SK-N-SH (cell line): ENCODE measurements around the gene COPS3. TPM values are rescaled to one million over a fixed set of nuclear protein-coding genes. Genes with fewer than 3 reads are reported as not detected.

ENCODE experiments used
- CTCF ChIA-PET: fragments of 300-600, 350-600 bp; formaldehyde crosslinking; extraction: SDS; loops from one replicate; lab custom pipeline; 2021; lab: Yijun Ruan, JAX
- POLR2A ChIA-PET: fragments of 350-600 bp; sonication (Branson Sonifier 250); formaldehyde crosslinking; extraction: SDS; loops from one replicate; lab custom pipeline; 2020; ENCODE audit warnings: antibody characterized with exemption, inconsistent platforms; lab: Yijun Ruan, JAX
- DNase-seq: peaks from one replicate; pipeline ENCODE4 v3.0.0; 2012
- H2AFZ ChIP-seq: fragments of 200-600 bp; sonication (generic); 2 replicates; pipeline ENCODE4 v1.8.1; 2016; ENCODE audit warnings: antibody characterized with exemption, mild to moderate bottlenecking, low read depth
- H3F3A ChIP-seq: fragments of 200-600 bp; sonication (generic); replicated peaks from 2 replicates; pipeline ENCODE3; 2016; ENCODE audit warnings: antibody characterized with exemption, mild to moderate bottlenecking; ENCODE audit not compliant: insufficient read depth
- H3K27ac ChIP-seq, 2 experiments: fragments of 200-500 bp in 1 of 2; fragments of 200-600 bp in 1 of 2; sonication (Bioruptor generic) in 1 of 2; sonication (generic), shearing (Covaris generic) in 1 of 2; 2 replicates each; pipeline versions ENCODE4 v1.5.1 to v1.6.1; 2014 to 2016; ENCODE audit warnings: low read depth in 2 of 2, inconsistent platforms in 1 of 2, low read length in 1 of 2, mild to moderate bottlenecking in 1 of 2, mixed read lengths in 1 of 2
- H3K27me3 ChIP-seq: fragments of 200-600 bp; sonication (generic), shearing (Covaris generic); 2 replicates; pipeline ENCODE4 v1.6.1; 2016; ENCODE audit warnings: mixed run types; ENCODE audit not compliant: insufficient read depth
- H3K36me3 ChIP-seq, 2 experiments: fragments of 200-500 bp in 1 of 2; fragments of 200-600 bp in 1 of 2; sonication (Bioruptor generic) in 1 of 2; sonication (generic) in 1 of 2; replicated peaks in 1 of 2; 2 replicates each; pipeline versions ENCODE3 to v1.5.1; 2014 to 2016; ENCODE audit warnings: low read length in 1 of 2, mild to moderate bottlenecking in 1 of 2; ENCODE audit not compliant: insufficient read depth in 2 of 2, control insufficient read depth in 1 of 2
- H3K4me1 ChIP-seq, 2 experiments: fragments of 200-500 bp in 1 of 2; fragments of 200-600 bp in 1 of 2; sonication (Bioruptor generic) in 1 of 2; sonication (generic), shearing (Covaris generic) in 1 of 2; 2 replicates each; pipeline versions ENCODE4 v1.5.1 to v1.6.1; 2014 to 2016; ENCODE audit warnings: low read depth in 1 of 2, low read length in 1 of 2, mixed run types in 1 of 2; ENCODE audit not compliant: insufficient read depth in 2 of 2, control insufficient read depth in 1 of 2
- H3K4me2 ChIP-seq: fragments of 200-600 bp; sonication (generic), shearing (Covaris generic); 2 replicates; pipeline ENCODE4 v1.6.1; 2017; ENCODE audit warnings: mixed run types
- H3K4me3 ChIP-seq, 2 experiments: fragments of 200-500 bp in 1 of 2; fragments of 200-600 bp in 1 of 2; sonication (Bioruptor generic) in 1 of 2; sonication (generic), shearing (Covaris generic) in 1 of 2; 2 replicates each; pipeline versions ENCODE4 v1.5.1 to v1.8.1; 2014 to 2016; ENCODE audit warnings: low read depth in 2 of 2, inconsistent platforms in 1 of 2, low read length in 1 of 2, mild to moderate bottlenecking in 1 of 2, mixed read lengths in 1 of 2, moderate library complexity in 1 of 2
- H3K79me2 ChIP-seq: fragments of 200-600 bp; sonication (generic); 2 replicates; pipeline ENCODE4 v1.8.1; 2017; ENCODE audit warnings: mild to moderate bottlenecking; ENCODE audit not compliant: insufficient read depth
- H3K9ac ChIP-seq: fragments of 200-600 bp; sonication (generic); 2 replicates; pipeline ENCODE4 v1.6.1; 2017; ENCODE audit warnings: mixed run types
- H3K9me2 ChIP-seq: fragments of 200-600 bp; sonication (generic); 2 replicates; pipeline ENCODE4 v1.6.1; 2017; ENCODE audit warnings: mixed run types
- H3K9me3 ChIP-seq: fragments of 200-600 bp; sonication (generic); 2 replicates; pipeline ENCODE4 v1.6.1; 2017; ENCODE audit warnings: mixed run types, mild to moderate bottlenecking, moderate library complexity
- H4K20me1 ChIP-seq: fragments of 200-600 bp; sonication (generic); 2 replicates; pipeline ENCODE4 v1.6.1; 2017; ENCODE audit warnings: mild to moderate bottlenecking, mixed run types; ENCODE audit not compliant: insufficient read depth
- EZH2phosphoT487 ChIP-seq: fragments of 200-600 bp; sonication (generic); IDR thresholded peaks from 2 replicates; pipeline ENCODE4 v1.6.1; 2017; ENCODE audit warnings: low read depth, mixed run types, mild to moderate bottlenecking, antibody characterized with exemption, moderate library complexity, borderline replicate concordance
- FOSL2 ChIP-seq: IDR thresholded peaks from 2 replicates; pipeline ENCODE4 v1.4.0; 2012; ENCODE audit warnings: low read depth, mild to moderate bottlenecking, moderate library complexity, borderline replicate concordance
- MXI1 ChIP-seq: IDR thresholded peaks from 2 replicates; pipeline ENCODE4 v1.6.1; 2012; ENCODE audit warnings: mild to moderate bottlenecking, low read depth, low read length, improper control_type of control experiment
- NFIC ChIP-seq: IDR thresholded peaks from 2 replicates; pipeline ENCODE4 v1.4.0; 2012; ENCODE audit warnings: borderline replicate concordance
- NRF1 ChIP-seq: IDR thresholded peaks from 2 replicates; pipeline ENCODE4 v1.6.1; 2012; ENCODE audit warnings: low read depth, mild to moderate bottlenecking, low read length
- POLR2AphosphoS5 ChIP-seq: IDR thresholded peaks from 2 replicates; pipeline ENCODE4 v1.6.1; 2012; ENCODE audit warnings: low read depth, low read length
- RAD21 ChIP-seq: IDR thresholded peaks from 2 replicates; pipeline ENCODE4 v1.6.1; 2012; ENCODE audit warnings: mild to moderate bottlenecking, low read length
- RFX5 ChIP-seq: IDR thresholded peaks from 2 replicates; pipeline ENCODE4 v1.6.1; 2012; ENCODE audit warnings: mild to moderate bottlenecking, improper control_type of control experiment, low read length
- RXRA ChIP-seq: IDR thresholded peaks from 2 replicates; pipeline ENCODE4 v1.4.0; 2012; ENCODE audit warnings: low read depth, mild to moderate bottlenecking, borderline replicate concordance
- SIN3A ChIP-seq: IDR thresholded peaks from 2 replicates; pipeline ENCODE4 v1.6.1; 2012; ENCODE audit warnings: low read depth, mild to moderate bottlenecking, low read length, moderate library complexity, borderline replicate concordance
- SMC3 ChIP-seq: IDR thresholded peaks from 2 replicates; pipeline ENCODE4 v1.6.1; 2012; ENCODE audit warnings: low read depth, low read length, improper control_type of control experiment
- TAF1 ChIP-seq: IDR thresholded peaks from 2 replicates; pipeline ENCODE4 v1.6.1; 2012; ENCODE audit warnings: low read depth, mild to moderate bottlenecking, low read length, moderate library complexity, borderline replicate concordance
- TCF12 ChIP-seq: IDR thresholded peaks from 2 replicates; pipeline ENCODE4 v1.4.0; 2012
- YY1 ChIP-seq: IDR thresholded peaks from 2 replicates; pipeline ENCODE4 v1.4.0; 2012; ENCODE audit warnings: low read depth, mild to moderate bottlenecking
- WGBS: methylation state at CpG from one replicate; pipeline ENCODE4 v1.1.6; 2017; ENCODE audit warnings: low lambda C conversion rate; 5-methylcytosine and 5-hydroxymethylcytosine counted together
- polyA plus RNA-seq, 3 experiments: library from polyadenylated mRNA; depleted of rRNA; stranded (reverse); fragments of >200 nt; gene quantifications; 2 replicates each; pipeline ENCODE4 v1.2.3, GENCODE V29; 2012
- TF ChIP-seq, protein P1 (sequence below): IDR thresholded peaks from 2 replicates; pipeline ENCODE4; 2012
- TF ChIP-seq, protein P2 (sequence below): IDR thresholded peaks from 2 replicates; pipeline ENCODE4 v1.4.0; 2012; ENCODE audit warnings: low read depth, borderline replicate concordance
- TF ChIP-seq, protein P3 (sequence below): fragments of 150-350 bp; IDR thresholded peaks from 2 replicates; pipeline ENCODE4 v1.6.1; 2017; ENCODE audit warnings: antibody characterized with exemption, low read length, low read depth, borderline replicate concordance
- TF ChIP-seq, protein P4 (sequence below): IDR thresholded peaks from 2 replicates; pipeline ENCODE4 v1.4.0; 2012; ENCODE audit warnings: low read depth, borderline replicate concordance

The COPS3 gene
- polyA plus RNA-seq, 1 of the 3 experiments (the other 2 are of a cell fraction): 64.8 TPM

DNA sequence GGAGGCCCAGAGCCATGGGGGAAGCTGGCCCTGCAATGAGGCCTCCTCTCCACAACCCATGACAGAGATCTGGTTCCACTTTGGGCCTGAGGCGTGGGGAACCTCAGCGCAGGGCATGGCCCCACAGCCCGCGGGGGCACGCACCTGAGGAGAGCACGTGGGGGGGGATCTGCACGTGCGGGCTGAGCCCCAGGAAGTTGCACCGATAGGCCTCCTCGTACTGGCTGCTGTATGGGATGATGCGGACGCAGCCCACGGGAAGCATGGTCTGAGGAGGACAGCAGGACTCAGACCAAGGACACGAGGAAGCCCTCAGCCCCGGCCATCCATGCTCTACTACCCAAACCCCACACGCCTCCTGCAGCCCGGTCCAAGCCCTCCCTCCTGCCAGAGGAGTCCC lies 64.8 kb downstream of the COPS3 start:
- Histone ChIP-seq H3K79me2 (0 out of 2 replicates have a peak, but pooled peaks cover 3% of the 10 kb centered on the region), H3K4me1 (no peaks in the 10 kb centered on the region), H3K27ac (no peak overlapping the region), H3K27me3 (no peaks in the 10 kb centered on the region), H3K9me3 (no peaks in the 10 kb centered on the region), H3K4me2 (no peak overlapping the region), H4K20me1 (no peaks in the 10 kb centered on the region), H2AFZ (no peak overlapping the region), H3K9ac (no peak overlapping the region), H3K9me2 (no peaks in the 10 kb centered on the region), H3F3A (peaks cover 3% of the 10 kb centered on the region), H3K36me3 (peaks cover 25 to 61% of the 10 kb centered on the region in 2 experiments), H3K4me3 (no peak overlapping the region)
- 97% methylated on average over 7 of the region's 17 CpGs for WGBS
- DNase-seq: no peak
- TF ChIP-seq, protein P1, sequence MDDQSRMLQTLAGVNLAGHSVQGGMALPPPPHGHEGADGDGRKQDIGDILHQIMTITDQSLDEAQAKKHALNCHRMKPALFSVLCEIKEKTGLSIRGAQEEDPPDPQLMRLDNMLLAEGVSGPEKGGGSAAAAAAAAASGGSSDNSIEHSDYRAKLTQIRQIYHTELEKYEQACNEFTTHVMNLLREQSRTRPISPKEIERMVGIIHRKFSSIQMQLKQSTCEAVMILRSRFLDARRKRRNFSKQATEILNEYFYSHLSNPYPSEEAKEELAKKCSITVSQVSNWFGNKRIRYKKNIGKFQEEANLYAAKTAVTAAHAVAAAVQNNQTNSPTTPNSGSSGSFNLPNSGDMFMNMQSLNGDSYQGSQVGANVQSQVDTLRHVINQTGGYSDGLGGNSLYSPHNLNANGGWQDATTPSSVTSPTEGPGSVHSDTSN: no peak
- no peak for TF ChIP-seq YY1
- TF ChIP-seq NFIC: no peak
- no peak for TF ChIP-seq FOSL2
- TF ChIP-seq TCF12: no peak
- no peak for TF ChIP-seq RAD21
- TF ChIP-seq SIN3A: no peak
- no peak for TF ChIP-seq RXRA
- TF ChIP-seq TAF1: no peak
- TF ChIP-seq SMC3: no peak
- TF ChIP-seq EZH2phosphoT487: no peak
- TF ChIP-seq, protein P2, sequence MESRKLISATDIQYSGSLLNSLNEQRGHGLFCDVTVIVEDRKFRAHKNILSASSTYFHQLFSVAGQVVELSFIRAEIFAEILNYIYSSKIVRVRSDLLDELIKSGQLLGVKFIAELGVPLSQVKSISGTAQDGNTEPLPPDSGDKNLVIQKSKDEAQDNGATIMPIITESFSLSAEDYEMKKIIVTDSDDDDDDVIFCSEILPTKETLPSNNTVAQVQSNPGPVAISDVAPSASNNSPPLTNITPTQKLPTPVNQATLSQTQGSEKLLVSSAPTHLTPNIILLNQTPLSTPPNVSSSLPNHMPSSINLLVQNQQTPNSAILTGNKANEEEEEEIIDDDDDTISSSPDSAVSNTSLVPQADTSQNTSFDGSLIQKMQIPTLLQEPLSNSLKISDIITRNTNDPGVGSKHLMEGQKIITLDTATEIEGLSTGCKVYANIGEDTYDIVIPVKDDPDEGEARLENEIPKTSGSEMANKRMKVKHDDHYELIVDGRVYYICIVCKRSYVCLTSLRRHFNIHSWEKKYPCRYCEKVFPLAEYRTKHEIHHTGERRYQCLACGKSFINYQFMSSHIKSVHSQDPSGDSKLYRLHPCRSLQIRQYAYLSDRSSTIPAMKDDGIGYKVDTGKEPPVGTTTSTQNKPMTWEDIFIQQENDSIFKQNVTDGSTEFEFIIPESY: no peak
- TF ChIP-seq, protein P3, sequence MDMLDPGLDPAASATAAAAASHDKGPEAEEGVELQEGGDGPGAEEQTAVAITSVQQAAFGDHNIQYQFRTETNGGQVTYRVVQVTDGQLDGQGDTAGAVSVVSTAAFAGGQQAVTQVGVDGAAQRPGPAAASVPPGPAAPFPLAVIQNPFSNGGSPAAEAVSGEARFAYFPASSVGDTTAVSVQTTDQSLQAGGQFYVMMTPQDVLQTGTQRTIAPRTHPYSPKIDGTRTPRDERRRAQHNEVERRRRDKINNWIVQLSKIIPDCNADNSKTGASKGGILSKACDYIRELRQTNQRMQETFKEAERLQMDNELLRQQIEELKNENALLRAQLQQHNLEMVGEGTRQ: no peak
- TF ChIP-seq NRF1: no peak
- no peak for TF ChIP-seq POLR2AphosphoS5
- TF ChIP-seq, protein P4, sequence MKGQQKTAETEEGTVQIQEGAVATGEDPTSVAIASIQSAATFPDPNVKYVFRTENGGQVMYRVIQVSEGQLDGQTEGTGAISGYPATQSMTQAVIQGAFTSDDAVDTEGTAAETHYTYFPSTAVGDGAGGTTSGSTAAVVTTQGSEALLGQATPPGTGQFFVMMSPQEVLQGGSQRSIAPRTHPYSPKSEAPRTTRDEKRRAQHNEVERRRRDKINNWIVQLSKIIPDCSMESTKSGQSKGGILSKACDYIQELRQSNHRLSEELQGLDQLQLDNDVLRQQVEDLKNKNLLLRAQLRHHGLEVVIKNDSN: no peak
- no peak for TF ChIP-seq RFX5
- TF ChIP-seq MXI1: no peak
- ChIA-PET CTCF (no interaction called here), POLR2A (no interaction called here)
